GM18519 (cell line): ENCODE data around the gene TMEM217.

ENCODE experiments used
- ATAC-seq: cut with Tn5 transposase; IDR thresholded peaks from one replicate; pipeline ENCODE4 v1.9.1; 2021; ENCODE audit warnings: mild to moderate bottlenecking, moderate library complexity; ENCODE audit not compliant: unreplicated experiment, low FRiP score

Gene TMEM217

DNA sequence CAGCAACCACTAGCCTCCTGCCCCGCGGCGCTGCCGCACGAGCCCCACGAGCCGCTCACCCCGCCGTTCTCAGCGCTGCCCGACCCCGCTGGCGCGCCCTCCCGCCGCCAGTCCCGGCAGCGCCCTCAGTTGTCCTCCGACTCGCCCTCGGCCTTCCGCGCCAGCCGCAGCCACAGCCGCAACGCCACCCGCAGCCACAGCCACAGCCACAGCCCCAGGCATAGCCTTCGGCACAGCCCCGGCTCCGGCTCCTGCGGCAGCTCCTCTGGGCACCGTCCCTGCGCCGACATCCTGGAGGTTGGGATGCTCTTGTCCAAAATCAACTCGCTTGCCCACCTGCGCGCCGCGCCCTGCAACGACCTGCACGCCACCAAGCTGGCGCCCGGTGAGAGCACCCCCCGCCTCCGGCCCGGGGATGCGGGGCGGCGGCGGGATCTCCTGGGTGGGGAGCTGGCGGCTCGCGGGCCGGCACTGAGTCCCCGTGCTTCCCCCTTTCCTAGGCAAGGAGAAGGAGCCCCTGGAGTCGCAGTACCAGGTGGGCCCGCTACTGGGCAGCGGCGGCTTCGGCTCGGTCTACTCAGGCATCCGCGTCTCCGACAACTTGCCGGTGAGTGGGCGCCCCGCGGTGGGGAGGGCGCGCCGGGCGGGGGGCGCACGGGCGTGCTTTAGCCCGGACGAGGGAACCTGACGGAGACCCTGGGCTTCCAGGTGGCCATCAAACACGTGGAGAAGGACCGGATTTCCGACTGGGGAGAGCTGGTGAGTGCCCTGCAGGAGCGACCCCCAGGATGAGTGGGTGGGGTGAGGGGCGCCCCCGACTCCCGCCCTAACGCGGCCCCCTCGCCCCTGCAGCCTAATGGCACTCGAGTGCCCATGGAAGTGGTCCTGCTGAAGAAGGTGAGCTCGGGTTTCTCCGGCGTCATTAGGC is 87.4 kb downstream of the TMEM217 start:
- peak; percentile 15 for ATAC-seq

DNA sequence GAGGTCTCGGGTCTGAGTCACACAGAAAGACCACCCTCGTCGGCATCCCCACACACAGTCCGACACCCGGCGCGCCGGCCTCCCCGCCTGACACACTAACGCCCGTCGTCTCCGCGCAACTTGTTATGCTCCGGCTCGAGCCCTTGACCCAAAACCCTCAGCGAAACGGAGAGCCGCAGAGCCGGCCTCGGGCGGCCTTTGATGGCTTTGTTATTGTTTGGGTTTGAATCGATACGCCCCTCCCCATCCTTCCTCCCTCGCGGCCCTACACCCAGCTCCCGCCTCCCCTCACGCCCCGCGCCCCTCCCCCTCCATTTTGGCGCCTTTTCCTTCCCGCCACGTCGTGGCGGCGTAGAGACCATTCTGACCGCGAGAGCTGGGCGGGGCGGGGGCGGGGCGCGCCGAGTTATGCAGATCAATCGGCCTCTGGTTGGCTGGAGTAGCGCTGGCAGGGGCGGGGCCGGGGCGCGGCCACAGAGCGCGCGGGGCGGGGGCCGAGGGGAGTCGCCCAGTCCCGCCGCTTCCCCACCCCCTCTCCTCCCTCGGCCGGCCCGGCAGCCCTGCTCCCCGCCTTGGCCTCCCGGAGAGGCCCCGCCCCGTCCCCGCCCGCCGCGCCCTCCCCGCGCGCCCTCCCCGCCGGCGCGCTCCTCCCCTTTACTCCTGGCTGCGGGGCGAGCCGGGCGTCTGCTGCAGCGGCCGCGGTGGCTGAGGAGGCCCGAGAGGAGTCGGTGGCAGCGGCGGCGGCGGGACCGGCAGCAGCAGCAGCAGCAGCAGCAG is 88.3 kb downstream of the TMEM217 start, which contains the start of gene PIM1:
TSS of gene PIM1 (plus strand) at position 657 of the 777 bp plus-strand sequence. CDS start 424 bp downstream, outside the sequence.
- ATAC-seq, result peak; percentile 34

DNA sequence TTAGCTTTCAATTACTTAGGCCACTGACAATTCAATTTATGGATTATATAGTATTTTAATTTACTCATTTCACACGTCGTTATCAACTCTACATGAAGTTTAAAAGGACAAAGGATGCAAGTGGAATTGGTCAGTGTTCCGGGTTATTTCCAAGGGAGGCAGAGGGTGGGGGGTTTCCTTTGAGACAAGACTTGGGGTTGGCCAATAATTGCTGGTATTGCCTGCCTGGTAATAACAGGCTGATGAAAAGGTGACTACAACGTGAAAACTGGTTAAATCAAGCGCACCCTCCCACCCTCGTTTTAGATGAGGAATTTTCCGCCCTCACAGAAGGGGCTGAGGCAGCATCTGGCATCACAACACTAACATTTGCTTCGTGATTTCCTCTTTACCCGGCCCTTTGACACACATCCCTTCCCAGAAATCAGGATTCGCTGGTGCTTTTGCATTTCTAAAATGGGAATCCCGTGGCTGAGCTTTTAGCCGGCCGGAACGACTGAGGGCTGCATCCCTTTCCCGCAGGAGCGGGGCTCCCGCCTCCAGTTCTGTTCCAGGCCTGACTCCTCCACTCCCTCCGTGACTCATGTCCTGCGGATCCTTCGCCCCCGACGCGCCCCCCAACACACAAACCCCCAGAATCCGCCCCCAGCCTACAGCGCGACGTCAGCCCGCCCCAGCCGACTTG is 89.0 kb downstream of the TMEM217 start:
- ATAC-seq, result no peak

DNA sequence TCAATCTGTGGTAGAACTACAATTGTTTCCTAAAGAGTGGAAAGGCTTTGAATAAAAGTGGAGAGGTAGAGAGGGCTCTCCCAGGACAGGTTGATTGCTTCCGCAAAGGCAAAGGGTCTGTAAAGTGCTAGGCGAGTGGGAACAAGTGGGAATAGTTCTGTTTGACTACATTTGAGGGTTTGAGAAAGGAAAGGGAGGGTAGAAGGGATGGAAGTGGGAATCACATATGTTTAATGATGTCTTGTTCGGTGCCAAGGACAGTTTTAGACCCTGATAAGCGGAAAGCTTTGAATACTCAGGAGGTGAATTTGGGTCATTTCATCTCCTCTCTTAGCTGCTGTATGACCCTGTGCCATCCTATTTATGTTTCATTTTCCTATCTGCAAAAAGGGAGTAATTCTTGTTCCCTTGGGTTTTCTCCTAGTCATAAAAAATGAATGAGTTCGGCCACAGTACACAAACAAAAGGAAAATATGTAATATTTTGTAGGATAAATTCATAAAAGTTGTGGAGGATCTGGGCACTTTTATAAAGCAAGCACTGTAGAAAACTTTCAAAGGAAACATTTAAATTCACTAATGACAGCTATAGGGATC is 89.7 kb downstream of the TMEM217 start:
- no peak for ATAC-seq

DNA sequence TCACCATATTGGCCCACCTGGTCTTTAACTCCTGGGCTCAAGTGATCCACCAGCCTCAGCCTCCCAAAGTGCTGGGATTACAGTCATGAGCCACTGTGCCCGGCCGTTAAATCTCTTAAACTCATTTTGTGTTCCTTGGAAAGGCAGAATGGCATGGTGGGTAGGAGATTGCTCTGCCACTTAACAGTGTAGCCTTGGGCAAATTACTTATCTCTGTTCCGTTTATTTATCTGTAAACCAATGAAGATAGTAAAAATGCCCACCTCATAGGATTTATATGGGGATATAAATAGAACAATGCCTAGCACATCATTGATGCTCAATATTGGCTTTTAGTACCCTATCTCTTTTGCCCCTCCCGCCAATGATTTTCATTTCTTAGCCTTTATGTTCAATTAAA is 95.2 kb downstream of the TMEM217 start:
- ATAC-seq, result no peak
